Activated naive CD8-positive, alpha-beta T cell treated with anti-CD3 and anti-CD28 coated beads, Interleukin-2, amount 50 U/mL, for 16 hours (primary cell): Measurements from ENCODE around the gene MT1F.
"Not testable (repeated sequence)": the region's sequence is repeated elsewhere in the genome, so short reads cannot be mapped to it uniquely, and the experiment has no call there.

Experiments
- DNase-seq: peaks from one replicate; pipeline ENCODE4 v3.0.0-alpha.2; 2020; ENCODE audit warnings: low read depth, low spot score

The MT1F gene

GRCh38 chr16:56672761-56673536, 15.2 kb downstream of the MT1F start:
- no peak for DNase-seq

- DNase-seq = no peak
These were observed 16.2 kb downstream of the MT1F start for GRCh38 chr16:56673921-56674320.

- not testable (repeated sequence) for DNase-seq
These were observed 16.8 kb downstream of the MT1F start for GRCh38 chr16:56674570-56674969.

GRCh38 chr16:56675685-56676210, 18.0 kb downstream of the MT1F start:
- DNase-seq = no peak

- no peak for DNase-seq
These were observed 19.7 kb downstream of the MT1F start for GRCh38 chr16:56677474-56677873.

- no peak for DNase-seq
These were observed 21.4 kb downstream of the MT1F start for GRCh38 chr16:56679078-56679730.

- DNase-seq = no peak
These were observed 22.1 kb downstream of the MT1F start for GRCh38 chr16:56679818-56680217.

- peak; percentile 65 for DNase-seq
These were observed 24.4 kb downstream of the MT1F start, which contains the start of gene MT1X for GRCh38 chr16:56681939-56682702. MT1X (plus strand) TSS chr16:56682470; CDS start chr16:56682541, 71 bp downstream.

- DNase-seq = no peak
These were observed 25.1 kb downstream of the MT1F start for GRCh38 chr16:56682703-56683397.

GRCh38 chr16:56683424-56684172, 25.8 kb downstream of the MT1F start:
- no peak for DNase-seq

- DNase-seq = no peak
These were observed 26.6 kb downstream of the MT1F start for GRCh38 chr16:56684256-56684925.

- DNase-seq = no peak
These were observed 27.3 kb downstream of the MT1F start for GRCh38 chr16:56684926-56685590.

GRCh38 chr16:56686758-56687157, 29.0 kb downstream of the MT1F start:
- DNase-seq = no peak

- no peak for DNase-seq
These were observed 31.0 kb downstream of the MT1F start for GRCh38 chr16:56688762-56689161.

GRCh38 chr16:56689171-56689570, 31.4 kb downstream of the MT1F start:
- DNase-seq = no peak

- DNase-seq = no peak
These were observed 32.8 kb downstream of the MT1F start for GRCh38 chr16:56690420-56691122.

GRCh38 chr16:56691885-56692284, 34.1 kb downstream of the MT1F start:
- no peak for DNase-seq

GRCh38 chr16:56695246-56695645, 37.5 kb downstream of the MT1F start:
- DNase-seq = no peak
